Measurements from ENCODE around the gene HMG20A.

Gene HMG20A

DNA sequence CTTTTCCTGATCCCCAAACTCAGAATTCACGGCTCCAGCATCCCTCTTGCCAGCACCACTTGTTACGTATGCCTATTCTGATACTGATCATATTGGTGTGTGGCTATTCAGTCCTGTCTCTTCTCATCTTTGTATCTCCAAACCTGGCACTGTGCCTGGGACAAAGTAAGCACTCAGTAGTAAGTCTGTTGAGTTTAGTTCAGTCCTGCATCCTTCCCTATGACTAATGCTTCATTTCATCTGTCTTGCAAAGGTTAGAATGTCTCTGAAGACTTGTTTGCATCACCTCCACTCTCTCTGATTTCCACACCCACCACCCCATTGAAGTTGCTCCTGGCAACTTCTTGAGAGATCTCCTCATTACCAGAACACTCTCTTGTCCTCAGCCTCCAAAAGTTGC is 80.3 kb downstream of the HMG20A start:
- no peak for DNase-seq (ENCODE audit: low spot score)

DNA sequence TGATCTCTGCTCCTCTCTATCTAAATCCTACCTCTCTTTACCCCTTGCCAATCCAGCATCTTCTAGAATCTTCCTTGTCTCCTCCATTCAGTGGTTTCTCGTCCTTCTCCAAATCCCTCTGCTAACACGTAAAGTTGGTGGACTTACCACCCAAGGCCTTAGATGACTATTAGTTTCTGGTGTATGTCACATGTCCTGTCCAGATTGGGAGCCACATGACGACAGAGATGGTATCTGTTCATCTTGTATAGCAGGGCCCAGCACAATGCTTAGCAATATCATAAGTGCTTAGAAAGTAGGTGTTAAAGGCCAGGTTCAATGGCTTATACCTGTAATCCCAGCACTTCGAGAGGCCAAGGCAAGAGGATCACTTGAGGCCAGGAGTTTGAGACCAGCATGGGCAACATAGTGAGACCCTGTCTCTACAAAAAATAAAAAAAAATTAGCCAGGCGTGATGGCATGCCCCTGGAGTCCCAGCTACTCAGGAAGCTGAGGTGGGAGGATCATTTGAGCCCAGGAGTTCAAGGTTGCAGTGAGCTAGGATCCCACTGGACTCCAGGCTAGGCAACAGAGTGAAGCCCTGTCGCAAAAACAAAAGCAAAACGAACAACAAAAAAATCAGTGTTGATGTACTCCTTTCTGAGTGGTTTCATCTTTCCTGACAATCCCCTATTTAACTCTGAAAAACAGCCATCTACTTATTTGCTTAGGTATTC is 81.8 kb downstream of the HMG20A start:
- DNase-seq (ENCODE audit: low spot score): no peak

DNA sequence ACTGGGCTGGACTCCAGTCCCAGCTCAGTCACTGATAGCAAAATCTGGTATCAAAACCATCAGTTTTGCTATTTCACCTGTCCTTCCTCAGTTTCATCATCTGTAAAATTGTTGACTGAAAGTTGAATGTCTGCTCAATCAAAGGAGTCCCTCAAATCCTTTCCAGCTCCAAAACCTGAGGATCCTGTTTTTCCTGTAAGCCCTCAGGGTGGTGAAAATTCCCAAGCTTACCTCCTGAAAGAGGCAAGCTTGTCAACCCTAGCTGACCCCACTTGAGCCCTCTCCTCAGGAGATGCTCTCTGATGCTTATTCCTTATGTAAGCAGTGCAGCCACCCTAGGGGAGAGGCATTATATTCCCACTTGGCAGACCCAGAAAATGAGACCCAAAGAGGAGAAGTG is 82.6 kb downstream of the HMG20A start:
- DNase-seq (ENCODE audit: low spot score): no peak

DNA sequence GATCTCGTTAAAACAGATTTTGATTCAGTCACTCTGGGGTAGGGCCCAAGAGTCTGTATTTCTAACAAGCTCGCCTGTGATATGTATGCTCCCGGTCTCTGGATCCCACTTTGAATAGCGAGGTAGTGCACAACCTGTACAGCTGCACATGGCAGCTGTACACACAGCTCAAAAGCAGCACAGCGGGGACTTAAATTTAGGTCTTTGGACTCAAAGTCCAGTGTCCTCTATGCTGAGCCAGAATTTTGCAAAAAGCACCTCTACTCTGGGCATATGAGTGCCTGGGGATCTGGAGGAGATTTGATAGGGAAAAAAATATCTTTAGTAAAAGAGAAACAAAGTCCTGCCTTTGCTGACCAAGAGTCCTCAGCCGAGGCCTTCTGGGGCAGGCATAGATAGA is 83.1 kb downstream of the HMG20A start:
- DNase-seq (ENCODE audit: low spot score): no peak

DNA sequence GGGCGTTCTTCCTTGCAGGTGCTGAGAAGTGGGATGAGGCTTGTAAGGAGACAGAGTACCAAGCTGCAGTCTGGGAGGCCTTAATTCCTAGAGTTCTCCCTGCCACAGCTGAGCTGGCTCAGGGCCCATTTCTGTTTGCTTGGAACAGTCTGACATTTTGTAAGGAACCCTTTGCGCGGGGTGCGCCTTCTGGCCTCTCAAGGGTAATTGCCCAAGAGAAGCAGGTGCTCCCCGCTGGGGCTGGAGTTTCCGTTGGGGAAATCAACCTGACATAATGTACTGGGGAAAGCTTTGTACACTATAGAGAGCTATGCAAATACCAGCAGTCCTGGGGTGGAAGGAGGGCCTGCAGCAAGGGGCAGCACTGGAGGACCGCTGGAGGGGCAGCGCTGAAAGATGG is 83.6 kb downstream of the HMG20A start:
- DNase-seq (ENCODE audit: low spot score): no peak

DNA sequence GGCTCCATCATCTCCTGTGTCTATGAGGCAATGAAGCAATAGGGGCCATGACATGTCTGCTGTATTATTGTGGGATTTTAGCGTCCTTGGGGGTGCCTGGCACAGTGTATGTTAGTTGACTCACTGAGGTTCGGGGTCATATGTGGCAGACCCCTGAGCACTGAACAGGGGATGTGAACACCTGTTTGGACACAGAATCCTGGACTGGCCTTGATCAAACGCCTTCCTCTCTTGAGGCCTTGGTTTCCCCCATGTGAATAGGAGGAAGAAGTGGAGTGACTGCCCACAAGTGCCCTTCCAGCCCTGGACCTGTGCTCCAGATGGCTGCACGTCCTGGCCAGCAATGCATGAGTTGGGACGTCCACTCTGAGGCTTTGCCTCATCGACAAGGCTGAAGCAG is 84.2 kb downstream of the HMG20A start:
- DNase-seq (ENCODE audit: low spot score): no peak

DNA sequence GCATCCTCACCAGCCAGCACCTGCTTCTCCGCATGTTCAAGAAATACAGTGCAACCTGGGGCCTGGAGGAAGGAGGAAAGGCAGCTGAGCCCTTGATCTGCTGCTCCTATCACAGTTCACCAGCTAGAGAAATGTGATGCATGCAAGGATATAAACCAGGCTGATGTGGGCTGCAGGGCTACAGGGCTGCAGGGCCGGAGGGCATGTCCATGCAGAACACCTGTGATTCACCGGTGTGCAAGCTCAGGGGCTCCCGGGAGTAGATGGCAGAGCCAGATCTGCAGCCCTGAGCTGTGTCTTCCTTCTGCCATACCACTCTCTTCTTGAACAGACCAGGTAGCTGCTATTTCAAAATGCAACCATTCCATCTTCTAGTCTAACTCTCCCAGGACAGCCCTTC is 84.9 kb downstream of the HMG20A start:
- DNase-seq (ENCODE audit: low spot score): no peak

DNA sequence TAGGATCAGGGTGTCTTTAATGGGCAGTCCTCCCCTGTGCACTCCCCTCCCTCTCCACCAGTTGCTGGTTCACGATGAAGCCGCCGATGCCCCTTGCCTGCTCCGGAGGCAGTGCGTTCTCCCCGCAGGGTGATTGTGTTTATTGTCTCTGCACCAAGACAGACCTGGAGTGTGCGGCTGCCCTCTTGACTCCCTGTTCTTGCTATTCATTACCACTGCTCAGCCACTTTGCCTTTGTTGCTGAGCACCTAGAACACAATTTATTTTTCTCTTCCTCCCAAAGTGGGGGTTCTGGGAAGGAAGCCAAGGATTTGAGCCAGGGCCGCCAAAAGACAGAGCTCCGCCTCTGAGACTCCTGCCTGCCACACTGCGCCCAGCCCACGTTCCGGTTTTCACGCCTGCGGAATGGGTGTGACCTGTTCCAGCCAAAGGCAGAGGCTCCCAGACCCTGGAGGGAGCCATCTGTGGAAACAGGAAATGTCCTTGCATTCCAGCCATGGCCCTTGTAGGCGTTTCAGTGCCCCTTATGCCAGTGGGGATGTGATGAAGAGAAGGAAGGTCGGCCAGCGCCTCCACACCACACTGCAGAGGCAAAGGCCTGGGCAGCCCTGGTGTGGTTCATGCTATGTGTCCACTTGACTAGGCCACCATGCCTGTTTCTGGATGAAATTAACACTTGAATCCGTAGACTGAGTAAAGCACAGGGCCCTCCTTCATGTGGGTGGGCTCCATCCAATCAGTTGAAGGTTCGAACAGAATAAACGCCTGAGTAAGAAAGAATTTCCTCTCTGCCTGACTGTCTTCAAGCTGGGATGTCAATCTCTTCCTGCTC is 85.8 kb downstream of the HMG20A start:
- DNase-seq (ENCODE audit: low spot score): no peak

DNA sequence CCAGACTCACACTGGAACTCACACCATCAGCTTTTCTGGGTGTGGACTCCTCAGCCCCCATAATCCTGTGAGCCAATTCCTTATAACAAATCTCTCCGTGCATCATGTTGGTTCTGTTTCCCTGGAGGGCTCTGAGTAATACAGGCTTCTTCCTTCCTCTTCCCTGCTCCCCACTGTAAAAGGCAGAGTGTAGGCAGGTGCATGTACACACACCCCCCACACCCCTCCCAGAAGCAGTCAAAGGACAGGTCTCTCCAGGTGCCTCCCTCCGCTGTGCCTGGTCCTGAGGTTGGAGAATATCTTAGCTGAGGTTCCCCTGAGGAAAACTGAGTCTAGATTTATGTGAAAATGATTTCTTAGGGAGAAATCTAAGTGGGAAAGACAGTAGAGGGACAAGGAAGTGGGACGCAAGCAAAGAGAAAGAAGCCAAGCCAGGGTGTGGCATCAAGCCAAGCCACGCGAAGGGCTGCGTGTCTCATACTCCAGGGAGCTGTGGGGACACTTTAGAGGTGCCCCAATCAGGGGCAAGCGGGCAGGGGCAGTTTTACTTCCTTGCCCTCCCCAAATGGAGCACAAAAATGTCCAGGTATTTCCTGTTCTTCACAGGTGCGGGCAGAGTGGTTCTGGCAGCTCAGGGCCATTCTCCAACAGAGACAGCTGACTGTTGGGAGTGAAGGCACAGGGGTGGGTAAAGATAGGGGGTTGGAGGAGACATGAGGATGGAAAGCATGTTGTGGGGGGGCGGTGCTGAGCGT is 86.6 kb downstream of the HMG20A start:
- no peak for DNase-seq (ENCODE audit: low spot score)

DNA sequence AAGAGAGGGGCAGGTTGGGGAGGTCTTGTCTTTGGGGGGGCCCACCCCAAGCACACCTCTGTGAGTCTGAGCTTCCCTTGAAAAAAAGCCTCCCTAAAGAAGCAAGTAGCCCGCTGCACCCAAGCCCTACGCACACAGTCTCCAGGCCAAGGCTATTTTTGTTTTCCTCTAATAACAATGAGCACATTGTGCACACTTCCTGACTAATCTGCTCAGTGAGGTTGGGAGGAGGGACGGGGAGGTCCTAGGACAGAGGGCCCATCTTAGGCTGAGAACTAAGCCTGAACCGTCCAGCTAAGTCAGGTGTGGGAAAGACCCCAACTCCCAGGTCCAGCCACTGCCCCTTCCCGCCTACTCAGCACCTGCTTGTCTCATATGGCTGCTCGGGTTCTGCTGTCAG is 87.2 kb downstream of the HMG20A start:
- DNase-seq (ENCODE audit: low spot score): no peak

DNA sequence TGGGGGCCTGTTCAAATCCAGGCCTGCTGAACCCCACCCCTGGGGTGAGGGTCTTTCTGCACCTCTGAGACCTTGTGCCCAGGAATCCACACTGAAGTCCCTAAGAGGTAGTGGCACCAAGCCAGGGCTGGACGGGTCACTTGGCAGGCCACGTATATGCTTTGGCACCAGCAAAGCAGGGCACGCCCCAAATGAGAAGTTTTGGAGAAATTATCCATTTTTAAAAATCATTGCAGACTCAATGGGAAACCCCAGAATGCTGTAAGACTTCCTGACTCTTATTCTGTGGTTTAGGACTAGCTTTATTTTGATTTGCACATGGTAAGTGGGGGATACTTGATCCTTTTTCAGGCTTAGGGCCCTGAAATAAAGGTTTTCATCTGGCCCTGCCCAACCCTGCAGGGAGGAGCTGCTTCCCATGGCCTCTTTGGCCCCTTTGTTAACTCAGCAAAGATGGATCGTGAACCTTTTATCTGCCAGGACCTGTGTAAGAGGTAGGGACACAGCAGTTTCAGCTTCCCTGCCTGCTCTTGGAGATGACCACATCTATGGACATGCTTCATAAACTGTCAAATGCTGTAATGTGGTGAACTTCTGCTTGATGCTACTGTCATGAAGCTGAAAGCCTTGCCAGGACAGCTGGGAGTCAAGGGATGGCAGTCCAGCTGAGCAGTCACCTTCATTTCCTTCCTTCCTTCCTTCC is 88.0 kb downstream of the HMG20A start:
- DNase-seq (ENCODE audit: low spot score): no peak

DNA sequence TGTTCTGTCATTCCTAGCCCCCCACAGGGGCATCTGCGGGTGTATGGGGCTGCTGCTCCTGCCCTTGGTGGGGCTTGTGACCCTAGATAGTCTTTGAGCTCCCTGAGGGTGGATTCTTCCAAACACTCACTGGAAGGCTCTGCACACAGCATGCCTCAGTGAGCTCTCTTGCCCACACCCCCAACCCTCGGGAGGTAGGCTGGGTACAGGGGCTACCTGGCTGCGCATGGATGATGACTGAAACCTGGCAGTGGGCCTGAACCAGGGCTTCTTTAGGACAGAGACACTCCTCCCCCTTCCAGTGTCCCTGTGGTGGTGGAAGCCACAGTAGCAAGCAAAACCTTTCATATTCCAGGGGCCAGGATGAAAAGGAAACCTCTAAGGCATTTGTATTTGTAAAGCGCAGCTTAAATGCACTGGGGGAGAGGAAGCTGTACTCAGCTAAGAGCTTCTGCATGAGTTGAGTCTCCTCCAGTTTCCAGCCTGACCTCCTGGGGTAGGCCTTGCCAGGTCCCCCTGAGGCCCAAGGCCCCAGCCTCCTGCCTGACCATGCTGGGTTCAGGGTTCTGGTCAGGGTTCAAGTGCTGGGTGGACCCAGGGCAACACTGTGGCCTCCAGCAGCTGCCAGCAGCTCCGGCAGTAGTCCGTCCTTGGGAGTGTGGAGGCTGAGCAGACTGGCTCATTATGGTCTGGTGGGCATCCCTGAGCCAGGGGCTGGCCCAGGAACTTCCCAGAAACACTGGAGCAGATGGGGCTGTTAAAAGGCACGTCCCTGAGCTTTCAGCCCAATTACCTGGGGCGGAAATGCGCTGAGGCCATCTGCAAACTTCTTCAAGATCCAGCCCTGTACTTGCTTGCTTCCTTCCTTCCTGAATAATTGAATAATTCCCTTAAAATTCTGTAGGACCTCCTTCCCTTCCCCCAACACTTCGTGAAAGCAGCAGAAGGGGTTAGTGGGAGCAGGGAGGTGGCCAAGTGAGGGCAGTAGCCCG is 89.7 kb downstream of the HMG20A start:
- no peak for DNase-seq (ENCODE audit: low spot score)

DNA sequence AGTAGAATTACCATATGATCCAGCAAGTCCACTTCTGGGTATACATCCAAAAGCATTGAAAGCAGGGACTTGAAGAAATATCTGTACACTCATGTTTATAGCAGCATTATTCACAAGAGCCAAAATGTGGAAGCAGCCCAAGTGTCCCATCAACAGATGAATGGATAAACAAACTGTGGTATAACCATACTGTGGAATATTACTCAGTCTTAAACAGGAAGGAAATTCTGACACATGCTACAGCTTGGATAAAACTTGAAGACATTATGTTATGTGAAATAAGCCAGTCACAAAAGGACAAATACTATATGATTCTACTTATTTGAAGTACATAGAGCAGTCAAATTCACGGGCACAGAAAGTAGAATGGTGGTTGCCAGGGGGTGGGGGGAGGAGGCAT is 91.2 kb downstream of the HMG20A start:
- no peak for DNase-seq (ENCODE audit: low spot score)

DNA sequence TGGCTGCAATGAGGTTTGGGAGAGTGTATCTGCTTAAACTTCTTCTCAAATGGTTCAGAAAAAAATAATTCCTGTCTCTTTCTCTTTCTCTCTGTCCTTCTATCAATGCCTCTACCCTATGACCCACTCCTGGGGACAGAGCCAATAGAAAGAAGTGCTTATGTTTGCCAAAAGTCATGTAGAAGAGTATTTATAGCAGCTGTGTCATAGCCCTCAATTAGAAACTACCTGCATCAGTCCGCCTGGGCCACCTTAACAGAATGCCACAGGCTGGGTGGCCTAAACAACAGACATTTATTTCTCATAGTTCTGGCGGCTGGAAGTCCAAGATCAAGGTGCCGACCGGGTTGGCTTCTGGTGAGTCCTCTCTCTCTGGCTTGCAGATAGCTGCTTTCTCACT is 92.5 kb downstream of the HMG20A start:
- DNase-seq (ENCODE audit: low spot score): no peak

DNA sequence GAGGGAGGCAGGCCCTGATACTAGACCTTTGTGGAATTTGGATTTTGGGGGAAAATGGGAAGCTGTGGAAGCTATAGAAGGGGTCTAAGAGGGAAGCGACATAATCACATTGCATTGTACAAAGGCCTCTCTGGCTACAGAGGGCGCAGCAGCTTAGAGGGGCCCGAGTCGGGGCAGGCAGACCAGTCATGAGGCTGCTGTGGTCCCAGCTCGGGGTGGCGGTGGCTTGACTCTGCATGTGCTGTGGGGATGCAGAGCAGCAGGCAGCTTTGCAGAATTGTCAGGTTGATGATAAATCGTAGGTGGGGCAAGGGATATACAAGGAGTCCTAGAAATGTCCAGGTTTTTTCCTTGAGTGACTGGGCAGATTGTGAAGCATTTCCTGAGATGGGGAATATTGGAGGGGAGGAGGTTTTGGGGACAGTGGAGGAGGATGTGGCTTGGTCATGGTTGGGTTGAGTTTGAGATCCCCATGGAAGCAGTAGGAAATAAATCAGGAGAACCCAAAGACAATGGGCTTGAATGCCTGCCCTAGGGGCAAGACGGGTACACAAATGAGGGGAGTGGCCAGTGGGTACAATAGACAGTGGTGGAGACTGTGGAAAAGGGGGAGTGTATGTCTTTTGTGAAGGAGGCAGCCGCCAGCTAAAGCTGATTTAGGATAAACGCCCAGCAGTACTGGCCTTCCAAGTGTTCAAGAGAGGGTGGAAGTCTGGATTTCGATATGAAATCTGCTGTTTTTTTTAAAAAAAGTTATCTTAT is 94.1 kb downstream of the HMG20A start:
- no peak for DNase-seq (ENCODE audit: low spot score)

DNA sequence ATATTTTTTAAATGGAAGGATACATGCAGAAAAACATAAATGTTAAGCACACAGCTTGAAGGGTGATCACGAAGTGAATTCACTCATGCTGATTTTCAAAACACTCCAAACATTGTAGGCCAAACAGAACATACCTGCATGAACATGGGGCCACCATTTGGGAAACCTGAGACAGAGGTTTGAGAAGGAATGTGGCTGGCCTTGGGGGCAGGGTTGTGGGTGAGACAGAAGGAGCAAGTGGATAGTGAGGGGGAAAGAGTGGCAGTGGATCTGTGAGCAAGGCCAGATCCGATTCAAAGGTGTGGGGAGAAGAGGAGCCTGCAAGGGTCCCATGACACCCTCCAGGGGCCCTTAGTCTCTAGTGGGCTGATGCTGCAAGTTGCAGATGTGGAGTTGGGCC is 94.9 kb downstream of the HMG20A start:
- DNase-seq (ENCODE audit: low spot score): no peak

DNA sequence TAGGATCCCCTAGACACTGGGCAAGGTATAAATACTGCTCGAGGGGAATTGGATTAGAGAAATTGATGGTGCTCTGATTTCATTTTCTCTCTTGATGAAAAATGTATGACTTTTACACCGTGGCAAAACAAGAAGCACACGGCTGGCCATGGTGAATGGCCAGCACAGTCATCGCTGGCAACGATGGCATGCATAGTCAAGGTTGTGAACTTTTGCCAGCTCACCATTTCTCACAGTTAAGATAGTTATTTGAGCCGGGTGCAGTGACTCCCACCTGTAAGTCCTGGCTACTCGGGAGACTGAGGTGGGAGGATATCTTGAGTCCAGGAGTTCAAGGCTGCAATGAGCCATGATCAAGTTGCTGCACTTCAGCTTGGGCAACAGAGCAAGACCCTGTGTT is 95.4 kb downstream of the HMG20A start:
- no peak for DNase-seq (ENCODE audit: low spot score)

DNA sequence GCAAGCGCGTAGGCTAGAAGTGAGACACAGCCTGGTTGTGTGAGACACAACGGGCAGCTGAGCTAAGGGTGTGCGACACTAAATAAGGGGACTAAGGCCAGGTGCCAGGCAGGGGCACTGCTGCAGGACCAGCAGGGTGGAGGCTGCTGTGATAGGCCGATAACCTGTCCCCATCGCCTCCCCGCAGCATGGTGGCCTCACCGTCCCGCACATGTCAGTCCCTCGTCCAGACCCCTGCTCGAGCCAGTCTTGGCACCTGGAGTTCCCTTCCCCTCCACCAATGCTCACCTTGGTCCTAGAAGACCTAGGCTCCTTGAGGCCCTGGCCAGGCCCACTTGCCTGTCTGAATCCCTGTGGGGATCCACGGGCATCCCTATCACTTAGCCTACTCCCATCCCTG is 96.1 kb downstream of the HMG20A start:
- DNase-seq (ENCODE audit: low spot score): no peak

DNA sequence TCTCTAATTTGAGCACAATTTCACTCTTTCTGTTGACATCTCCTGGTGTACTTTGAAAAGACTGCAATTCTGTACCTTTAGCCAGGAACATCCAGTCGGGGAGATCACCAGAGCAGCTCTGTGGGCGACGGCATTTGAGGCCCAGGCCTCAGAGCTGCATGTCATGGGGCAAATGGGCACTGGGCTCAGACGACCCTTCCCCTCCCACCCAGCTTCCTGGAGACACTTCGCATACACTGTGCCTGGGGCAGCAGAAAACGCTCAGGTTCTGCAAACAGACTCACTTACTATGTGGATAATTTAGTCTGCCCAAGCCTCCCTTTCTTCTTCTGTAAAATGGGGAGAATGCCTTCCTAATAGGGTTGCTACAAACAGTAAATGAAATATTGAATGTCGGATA is 96.9 kb downstream of the HMG20A start:
- no peak for DNase-seq (ENCODE audit: low spot score)

DNA sequence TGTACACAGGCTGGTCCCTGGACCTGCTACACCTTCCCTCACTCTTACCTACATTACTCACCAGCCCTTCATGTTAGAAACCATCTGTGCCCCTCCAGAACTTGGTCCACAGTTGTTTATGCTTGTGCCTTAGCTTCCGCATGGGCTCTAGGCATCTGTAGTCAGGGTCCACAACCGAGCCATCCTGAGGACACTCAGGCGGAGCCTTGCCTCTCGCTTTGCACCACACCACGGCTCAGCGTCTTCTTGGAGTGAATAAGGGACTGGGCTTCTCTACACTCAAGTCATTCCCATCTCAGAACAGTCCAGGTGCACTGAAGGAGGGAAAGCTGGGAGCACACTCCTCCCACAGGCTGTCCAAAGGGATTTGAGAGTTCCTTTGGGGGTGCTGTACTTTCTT is 97.8 kb downstream of the HMG20A start:
- DNase-seq (ENCODE audit: low spot score): no peak

Measured in HuH-7.5 (cell line).